Renal cortical epithelial cell (primary cell): ENCODE measurements around the gene PLA2G6. TPM values are rescaled to one million over a fixed set of nuclear protein-coding genes. Genes with fewer than 3 reads are reported as not detected.
"Not testable (repeated sequence)": the region's sequence is repeated elsewhere in the genome, so short reads cannot be mapped to it uniquely, and the experiment has no call there.

Experiments used
- DNase-seq: peaks from one replicate; pipeline ENCODE4 v3.0.0-alpha.2; 2011; ENCODE audit warnings: low read depth
- total RNA-seq: library from RNA; depleted of rRNA; stranded (reverse); fragments of >200 nt; gene quantifications from 2 replicates; pipeline ENCODE4 v1.2.3, GENCODE V29; 2014

PLA2G6 gene
- total RNA-seq, 1 donor from 2014 or later: 25.0 TPM

- DNase-seq: no peak
Measured at GRCh38 chr22:38132136-38132535, 49.5 kb downstream of the PLA2G6 start.

DNA sequence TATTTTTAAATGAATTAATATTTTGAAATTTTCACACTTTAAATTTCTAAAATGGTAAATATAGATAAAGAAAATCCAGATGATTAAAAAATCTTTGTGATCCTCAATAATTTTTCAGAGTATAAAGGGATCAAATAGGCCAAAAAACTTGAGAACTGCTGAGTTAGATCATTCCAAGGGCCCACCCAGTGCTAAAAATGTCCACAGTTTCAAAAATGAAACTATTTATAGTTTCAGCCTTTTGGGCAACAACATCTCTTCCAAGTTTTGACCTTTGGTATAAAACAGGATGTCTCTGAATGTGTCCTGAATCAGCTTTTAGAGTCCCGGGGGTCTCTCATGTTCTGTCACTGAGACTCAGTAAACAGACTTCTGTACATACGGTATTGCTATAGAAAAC, 50.2 kb downstream of the PLA2G6 start:
- no peak for DNase-seq

- DNase-seq: no peak
Measured at GRCh38 chr22:38129856-38130255, 51.8 kb downstream of the PLA2G6 start.

- DNase-seq: no peak
Measured at GRCh38 chr22:38129021-38129420, 52.6 kb downstream of the PLA2G6 start.

- DNase-seq: no peak
Measured at GRCh38 chr22:38127869-38128268, 53.8 kb downstream of the PLA2G6 start.

- no peak for DNase-seq
Measured at GRCh38 chr22:38126928-38127668, 54.5 kb downstream of the PLA2G6 start.

DNA sequence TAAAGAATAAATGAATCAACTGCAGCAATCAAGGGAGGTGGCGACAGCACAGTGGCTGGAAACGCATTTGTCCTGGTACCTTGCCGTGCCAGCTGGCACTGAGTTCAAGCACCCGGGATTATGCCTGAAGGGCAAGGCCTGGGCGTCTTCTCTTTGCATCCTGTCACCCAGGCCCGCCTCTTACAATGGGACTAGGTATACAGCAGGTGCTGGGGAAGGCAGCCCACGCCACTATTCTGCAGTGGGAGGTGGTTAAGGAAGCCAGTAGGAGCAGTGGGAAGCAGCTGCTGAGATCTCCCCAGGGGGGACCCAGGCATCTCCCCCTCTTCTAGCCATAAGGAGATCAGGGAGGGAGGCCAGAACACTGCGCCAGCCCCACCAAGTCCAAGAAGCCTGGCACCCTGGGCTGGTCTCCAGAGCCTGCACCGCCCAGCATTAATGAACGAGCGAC, 55.9 kb downstream of the PLA2G6 start:
- no peak for DNase-seq

GRCh38 chr22:38125038-38125610, 56.5 kb downstream of the PLA2G6 start:
- no peak for DNase-seq

GRCh38 chr22:38124236-38124974, 57.2 kb downstream of the PLA2G6 start:
- no peak for DNase-seq

- DNase-seq: no peak
Measured at GRCh38 chr22:38122616-38123015, 59.0 kb downstream of the PLA2G6 start.

- DNase-seq: no peak
Measured at GRCh38 chr22:38120359-38121110, 61.1 kb downstream of the PLA2G6 start.

DNA sequence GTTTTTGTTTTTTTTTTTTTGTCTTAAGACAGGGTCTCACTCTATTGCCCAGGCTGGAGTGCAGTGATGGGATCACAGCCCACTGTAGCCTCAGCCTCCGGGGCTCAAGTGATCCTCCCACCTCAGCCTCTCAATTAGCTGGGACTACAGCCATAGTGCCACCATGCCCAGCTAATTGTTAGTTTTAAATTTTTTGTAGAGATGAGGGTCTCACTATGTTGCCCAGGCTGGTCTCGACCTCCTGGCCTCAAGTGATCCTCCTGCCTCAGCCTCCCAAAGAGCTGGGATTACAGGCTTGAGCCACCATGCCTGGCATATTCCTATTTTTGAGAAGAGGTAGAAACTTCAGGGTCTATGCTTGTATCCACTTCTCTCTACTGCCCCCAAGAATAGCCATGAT, 62.9 kb downstream of the PLA2G6 start:
- not testable (repeated sequence) for DNase-seq

DNA sequence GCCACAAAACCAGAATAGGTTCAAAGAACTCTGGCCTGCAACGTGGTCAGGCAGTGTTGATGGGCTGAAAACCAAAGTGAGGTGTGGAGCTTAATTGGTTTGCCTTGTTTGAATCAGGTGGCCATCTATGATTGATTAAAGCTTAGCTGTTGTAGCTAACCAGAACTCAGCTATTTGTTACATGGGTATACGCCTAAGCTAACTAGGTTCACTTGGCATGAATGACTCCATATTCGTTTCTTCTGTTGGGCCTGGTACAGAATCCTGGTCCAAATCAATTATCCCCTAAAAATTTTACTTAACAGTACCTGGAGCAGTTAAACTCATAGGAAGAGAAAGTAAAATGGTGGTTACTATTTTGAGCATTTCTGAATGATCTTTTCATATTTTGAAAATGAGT, 63.4 kb downstream of the PLA2G6 start:
- DNase-seq: no peak

DNA sequence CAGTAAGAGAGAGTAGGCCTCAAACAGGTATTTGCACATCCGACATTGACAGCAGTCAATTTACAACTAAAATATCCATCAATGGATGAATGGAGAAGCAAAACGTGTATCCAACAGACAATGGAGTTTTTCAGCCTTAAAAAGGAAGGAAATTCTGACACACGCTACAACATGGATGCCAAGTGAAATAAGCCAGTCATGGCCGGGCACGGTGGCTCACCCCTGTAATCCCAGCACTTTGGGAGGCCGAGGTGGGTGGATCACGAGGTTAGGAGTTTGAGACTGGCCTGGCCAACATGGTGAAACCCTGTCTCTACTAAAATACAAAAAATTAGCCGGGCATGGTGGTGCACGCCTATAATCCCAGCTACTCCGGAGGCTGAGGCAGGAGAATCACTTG, 64.1 kb downstream of the PLA2G6 start:
- DNase-seq: not testable (repeated sequence)

DNA sequence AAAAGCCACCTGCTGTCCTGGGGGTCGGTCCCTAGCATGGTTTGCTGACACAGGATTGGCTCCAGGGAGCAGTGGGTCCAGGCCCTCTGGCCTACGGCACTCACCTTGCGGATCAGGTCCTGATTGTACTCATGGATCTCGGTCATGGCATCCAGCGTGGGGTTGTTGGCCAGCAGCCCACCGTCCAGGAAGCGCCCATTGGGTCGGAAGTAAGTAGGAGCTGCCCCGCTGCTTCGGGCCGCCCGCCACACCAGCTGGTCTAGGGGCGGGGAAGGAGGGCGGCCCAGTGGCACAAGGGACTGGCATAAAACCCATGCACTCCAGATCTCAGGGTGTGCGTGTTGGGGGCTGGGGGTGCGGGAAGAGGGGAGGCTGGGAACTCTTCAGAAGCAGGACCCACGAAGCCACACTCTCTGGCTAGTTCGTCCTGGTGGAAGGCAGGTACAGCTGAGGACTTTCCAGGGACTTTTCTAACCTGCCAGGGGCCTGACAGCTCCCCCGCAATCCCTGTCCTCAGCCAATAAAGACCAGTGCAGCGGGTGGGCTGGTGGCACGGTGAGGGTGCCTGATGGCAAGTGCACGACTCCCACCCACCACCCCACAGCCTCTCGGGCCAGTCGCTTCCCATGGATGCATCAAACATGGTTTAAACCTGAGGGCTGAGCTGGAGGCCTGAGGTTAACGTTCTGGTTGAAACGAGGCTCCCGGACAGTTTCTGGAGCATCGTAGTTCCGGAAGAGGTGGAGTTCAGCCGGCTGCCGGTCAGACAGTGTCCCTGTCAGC, 66.0 kb downstream of the PLA2G6 start:
- DNase-seq: no peak

DNA sequence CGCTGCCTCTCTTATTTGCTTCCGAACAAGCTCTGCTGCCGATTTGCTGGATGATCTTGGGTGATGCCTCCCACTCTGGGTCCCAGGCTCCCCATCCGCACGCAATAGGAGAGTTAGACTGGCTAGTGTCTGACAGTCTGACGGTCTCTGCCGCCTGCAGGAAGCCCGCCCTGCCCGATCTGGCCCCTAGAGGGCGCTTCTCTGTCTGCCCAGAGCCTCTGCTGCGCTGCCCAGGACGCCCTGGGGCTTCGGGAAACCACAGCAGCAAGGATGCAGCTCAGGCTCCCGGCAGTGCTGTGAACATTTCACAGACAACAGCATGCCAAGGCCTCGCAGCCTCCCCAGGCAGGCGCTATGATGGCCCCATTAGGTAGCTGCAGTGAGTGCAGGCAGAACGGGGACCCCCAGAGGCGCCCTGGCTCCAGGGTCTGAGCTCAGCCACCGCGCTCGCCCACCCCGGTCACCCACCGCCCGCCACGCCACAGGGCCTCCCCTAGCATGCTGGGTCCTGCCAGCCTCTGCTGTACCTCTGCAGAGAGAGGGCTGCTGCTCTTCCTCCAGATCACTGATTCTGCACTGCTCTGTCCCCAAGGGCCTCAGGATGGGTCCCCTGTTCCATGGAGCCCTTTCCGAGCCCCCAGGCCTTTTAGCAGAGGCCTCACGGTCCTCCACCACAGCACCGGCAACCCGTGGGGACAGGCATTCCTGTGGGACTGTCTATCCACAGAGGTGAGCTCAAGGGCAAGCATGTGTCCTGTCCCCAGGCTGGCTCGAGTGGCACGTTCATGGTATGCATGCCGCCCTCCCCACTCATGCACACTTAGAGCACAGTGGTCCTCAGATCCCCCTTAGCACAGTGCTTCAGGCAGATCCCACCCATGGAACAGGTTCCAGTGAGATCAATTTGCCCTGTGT, 66.9 kb downstream of the PLA2G6 start:
- peak; percentile 48 for DNase-seq

DNA sequence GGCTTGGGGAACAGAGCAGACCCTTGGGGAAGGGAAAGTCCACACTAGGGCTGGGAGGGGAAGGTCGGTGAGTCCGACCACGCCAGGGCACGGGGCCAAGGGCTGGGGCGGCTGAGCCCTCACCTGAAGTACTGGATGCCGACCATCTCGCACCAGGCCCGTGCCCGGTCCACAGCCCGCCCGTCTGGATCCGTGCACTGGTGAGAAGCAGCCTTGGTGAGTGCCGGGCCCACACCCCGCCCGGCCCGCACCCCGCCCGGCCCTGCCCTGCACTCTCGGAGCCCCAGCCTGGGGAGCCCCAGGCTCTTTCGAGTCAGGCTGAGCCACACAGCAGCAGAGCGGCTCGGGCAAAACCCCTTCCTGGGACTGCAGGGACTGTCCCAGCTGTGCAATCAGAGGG, 69.2 kb downstream of the PLA2G6 start:
- DNase-seq: no peak

GRCh38 chr22:38111925-38112355, 69.7 kb downstream of the PLA2G6 start:
- DNase-seq: peak; percentile 15

- peak; percentile 69 for DNase-seq
Measured at GRCh38 chr22:38110863-38111852, 70.5 kb downstream of the PLA2G6 start.
